GM18909 (cell line): ENCODE results near the gene VAMP5.
"Not testable (repeated sequence)": the region's sequence is repeated elsewhere in the genome, so short reads cannot be mapped to it uniquely, and the experiment has no call there.

ENCODE experiments used
- ATAC-seq: cut with Tn5 transposase; IDR thresholded peaks from one replicate; pipeline ENCODE4 v1.9.1; 2021; ENCODE audit warnings: mild to moderate bottlenecking; ENCODE audit not compliant: unreplicated experiment, poor library complexity

Gene VAMP5, protein sequence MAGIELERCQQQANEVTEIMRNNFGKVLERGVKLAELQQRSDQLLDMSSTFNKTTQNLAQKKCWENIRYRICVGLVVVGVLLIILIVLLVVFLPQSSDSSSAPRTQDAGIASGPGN

DNA sequence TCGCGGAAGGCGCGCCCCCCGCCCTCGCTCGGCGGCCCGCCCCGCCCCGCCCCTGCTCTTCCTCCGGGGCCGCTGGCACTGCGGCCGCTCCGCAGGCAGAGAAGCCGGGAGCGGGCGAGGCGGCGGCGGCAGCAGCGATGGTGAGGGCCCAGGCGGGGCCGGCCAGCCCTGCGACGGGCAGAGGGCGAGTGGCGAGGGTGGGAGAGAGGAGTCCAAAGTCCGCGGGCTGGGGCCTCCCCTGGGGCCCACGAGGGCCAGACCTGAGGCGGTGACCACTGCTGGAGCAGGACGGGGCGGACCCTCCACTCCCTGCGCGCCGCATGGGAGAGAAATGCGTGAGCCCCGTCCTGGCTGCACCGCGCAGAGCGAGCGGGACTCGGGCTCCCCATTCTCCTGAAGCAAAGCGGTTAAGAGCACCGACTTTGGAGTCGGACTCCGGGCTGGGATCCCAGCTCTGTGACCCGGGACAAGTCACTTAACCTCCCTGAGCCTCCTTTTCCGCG lies at the start of gene VAMP5:
Gene VAMP5 (plus strand): TSS at position 78 of the 503 bp plus-strand sequence. CDS start 60 bp downstream, at position 138.
- peak; percentile 18 for ATAC-seq

DNA sequence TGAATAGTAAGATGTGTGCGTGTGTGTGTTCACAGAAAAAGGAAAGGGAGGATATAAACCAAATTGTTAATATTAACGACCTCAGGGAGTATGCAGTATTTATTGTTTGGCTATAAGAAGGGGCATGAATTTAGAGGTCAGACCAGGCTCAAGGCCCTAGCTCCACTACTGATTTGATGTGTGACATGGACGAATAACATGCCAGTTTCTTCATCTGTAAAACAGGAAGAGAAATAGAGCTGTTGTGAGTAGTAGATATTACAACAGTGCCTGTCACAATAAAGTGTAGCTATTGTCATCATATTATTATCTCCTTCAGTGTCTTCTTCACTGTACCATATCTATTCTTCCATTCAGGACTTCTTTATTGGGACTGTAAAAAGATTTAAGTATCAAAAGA lies 49.4 kb upstream of the VAMP5 start:
- no peak for ATAC-seq

DNA sequence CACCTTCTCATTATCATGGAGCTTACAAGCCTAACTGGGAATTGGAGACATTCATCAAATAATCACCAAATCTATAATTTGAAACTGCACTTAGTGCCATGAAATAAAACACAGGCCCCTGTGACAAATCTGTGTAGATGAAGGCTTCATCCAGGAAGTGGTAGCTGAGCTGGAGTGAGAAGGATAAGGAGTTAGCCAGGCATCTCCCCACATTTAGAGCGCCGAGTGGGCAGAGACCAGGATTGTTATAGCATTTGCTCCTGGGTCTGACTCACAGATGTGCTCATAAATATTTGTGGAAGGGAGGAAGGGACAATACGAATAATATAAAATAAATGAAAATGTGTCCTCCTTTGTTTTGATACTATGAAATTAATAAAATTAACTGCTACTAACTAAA lies 47.8 kb upstream of the VAMP5 start:
- ATAC-seq = no peak

DNA sequence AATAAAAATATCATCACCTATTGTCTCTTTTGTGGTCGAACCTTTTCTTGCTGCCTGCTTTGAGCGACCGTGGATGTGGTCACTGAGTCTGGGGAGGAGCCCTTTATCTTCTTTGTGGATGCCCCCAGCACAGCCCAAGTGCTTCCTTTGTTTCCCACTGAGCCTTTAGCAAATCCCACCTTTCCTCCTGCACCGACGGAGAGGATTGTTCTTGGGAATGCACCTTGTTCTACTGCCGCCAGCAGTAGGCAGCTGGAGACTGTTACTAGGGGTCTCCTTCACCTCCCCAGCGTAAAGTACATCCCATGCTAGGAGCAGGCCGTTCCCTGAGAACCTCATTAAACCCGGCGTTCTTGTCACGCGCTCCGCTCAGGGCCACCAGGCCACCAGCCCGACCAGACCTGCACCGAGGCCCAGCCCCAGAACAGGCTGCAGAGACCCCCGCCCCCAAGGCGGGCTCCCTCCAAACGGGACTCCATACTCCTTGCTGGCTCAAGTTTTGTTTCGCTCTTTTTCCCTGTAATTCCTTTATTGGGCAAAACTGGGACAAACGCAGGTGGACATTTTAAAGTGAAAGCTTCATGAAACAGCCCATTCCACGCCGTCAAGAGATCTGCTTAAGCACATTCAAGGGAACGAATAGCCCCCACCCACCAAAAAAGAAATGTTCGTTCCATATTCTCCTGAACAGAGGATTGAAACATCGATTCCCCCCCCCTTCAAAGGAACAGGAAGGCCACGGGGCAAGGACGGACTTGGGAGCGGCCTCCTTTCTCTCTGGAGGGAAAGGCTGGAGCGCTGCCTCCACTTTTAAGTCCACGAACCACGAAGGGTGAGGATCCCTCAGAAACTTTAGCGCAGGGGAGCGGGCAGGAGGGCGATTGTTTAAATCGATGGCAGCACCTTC lies 46.4 kb upstream of the VAMP5 start:
- no peak for ATAC-seq

DNA sequence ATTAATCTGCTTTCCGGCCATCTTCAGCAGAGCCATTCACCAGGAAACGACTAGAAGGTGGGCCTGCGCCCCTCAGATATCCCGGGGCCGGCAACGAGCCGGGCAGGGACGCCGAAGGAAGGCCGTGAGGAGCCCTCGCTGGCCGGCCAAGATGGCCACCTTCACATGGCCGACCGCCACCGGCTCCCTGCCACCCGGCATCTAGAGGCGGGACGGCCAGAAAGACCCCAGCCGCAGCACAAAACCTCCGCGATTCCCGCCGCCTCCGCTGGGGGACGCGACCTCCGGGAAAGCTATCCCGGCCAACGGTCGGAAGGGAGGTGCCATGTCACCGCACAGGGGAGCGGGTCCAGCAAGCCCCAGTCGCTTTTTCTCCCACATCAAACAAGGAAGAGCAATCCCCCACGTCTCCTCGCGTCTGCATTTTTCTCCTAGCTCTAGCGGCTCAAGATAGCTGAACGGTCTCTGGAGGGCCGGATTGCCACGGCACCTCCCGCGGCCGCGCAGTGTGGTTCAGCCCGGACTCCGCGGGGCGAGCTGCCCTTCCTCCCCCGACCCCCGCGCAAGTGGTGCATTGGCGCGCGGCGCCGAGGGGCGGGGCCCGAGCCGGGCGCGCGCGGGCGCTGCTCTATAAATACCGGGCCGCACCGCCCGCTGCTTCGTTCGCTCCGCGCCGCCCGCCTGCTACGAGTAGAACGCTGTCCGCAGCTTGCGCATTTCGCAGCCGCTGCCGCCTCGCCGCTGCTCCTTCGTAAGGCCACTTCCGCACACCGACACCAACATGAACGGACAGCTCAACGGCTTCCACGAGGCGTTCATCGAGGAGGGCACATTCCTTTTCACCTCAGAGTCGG lies 45.5 kb upstream of the VAMP5 start, which contains the start of gene MAT2A:
Gene MAT2A (plus strand): TSS at position 662 of the 854 bp plus-strand sequence. CDS start 120 bp downstream, at position 782.
- peak; percentile 74 for ATAC-seq

DNA sequence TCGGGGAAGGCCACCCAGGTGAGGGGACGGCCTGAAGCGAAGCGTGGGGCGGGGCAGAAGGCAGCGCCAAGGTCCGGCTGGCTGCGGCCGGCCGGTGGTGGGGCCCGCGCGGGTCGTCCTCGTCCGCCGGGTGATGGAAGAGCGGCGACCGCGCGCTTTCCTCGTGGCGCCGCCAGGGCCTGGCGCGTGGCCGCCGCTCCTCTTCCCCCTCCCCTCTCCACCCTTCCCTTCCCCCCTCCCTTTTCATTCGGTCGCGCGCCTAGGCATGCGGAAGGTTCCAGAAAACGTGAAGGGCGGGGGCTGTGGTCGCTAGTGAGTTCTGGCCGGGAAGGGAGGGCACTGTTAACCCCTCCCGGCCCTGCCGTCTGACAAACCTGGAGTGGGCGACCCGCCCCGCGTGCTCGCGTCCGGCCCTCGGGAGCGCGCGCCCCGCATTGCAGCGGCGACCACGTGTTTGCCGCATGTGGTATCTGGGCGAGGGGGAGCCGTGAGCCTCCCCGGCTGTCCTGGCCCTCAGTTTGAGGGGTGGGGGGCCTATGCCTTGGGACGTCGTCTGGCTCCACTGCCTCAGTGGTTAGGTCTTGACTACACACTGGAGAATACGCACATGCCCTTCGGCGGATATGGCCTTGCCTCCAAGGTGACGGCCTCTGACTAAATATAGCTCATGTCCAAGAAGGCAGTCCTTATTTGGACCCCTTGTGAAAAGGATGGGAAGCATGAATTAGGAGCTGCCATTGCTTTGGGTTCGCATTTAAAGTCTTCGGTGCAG lies 44.7 kb upstream of the VAMP5 start:
- ATAC-seq = peak; percentile 36

DNA sequence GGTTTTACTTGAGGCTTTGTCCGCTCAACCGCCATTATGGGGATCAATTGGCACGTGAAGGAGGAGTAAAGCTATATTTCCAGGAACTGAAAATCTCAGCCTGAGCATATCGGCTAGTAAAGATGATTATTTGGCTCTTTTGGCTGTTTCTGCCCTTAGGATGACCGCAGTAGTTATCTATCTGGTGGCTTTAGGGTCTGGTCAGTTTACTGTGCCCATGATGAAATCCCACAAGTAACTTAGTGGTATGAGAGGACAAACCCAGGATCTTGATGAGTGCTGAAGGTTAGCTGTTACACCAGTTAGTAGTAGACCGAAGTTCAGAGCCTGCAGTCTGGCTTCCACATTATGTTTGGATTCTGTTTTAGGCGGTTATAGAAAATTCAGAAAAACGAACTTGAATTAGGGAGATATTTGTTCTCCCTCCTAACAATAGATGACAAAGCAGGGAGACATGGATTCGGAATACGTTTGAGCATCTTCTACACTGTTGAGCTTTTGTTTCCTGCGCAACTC lies 44.0 kb upstream of the VAMP5 start:
- ATAC-seq = no peak

DNA sequence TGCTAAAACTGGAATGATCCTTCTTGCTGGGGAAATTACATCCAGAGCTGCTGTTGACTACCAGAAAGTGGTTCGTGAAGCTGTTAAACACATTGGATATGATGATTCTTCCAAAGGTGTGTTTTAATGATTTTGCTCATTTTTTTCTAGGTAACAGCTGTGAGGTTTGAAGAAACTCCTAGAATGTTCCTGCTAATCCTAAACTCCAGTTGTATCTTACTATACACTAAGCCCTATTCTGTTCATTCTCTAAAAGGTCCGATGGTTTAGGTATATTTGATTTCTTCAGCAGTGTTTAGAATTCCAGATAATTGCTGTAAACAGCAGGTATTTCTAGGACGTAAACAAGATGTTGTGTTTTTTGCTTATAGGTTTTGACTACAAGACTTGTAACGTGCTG lies 43.0 kb upstream of the VAMP5 start:
- no peak for ATAC-seq

DNA sequence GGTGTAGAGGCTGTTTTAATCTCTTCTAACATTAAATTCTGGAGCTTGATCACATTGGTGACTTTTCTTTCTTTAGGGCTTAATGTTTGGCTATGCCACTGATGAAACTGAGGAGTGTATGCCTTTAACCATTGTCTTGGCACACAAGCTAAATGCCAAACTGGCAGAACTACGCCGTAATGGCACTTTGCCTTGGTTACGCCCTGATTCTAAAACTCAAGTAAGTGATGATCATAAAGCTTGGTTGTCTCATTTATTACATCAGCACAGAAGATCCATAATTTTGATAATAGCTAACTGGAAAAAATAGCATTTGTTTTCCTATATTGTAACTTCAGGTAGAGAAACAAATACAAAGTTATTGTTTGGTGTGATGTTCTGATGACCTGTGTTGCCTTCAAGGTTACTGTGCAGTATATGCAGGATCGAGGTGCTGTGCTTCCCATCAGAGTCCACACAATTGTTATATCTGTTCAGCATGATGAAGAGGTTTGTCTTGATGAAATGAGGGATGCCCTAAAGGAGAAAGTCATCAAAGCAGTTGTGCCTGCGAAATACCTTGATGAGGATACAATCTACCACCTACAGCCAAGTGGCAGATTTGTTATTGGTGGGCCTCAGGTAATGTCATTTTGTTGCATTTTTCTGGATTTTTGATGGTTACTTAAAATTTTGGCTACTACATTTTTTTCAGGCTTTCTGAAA lies 42.3 kb upstream of the VAMP5 start:
- no peak for ATAC-seq

DNA sequence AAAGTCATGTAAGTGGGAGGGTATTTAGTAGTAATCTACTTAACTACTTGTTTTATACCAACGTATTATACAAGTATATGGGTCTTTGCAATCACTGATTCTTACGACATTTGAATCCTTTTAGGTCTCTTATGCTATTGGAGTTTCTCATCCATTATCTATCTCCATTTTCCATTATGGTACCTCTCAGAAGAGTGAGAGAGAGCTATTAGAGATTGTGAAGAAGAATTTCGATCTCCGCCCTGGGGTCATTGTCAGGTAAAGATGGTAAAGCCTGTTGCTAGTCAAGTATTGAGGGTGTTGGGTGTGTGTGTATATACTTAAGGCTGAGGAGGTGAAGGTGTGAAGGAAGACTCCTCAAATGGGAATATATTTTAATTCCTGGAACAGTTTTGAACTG lies 41.5 kb upstream of the VAMP5 start:
- no peak for ATAC-seq

DNA sequence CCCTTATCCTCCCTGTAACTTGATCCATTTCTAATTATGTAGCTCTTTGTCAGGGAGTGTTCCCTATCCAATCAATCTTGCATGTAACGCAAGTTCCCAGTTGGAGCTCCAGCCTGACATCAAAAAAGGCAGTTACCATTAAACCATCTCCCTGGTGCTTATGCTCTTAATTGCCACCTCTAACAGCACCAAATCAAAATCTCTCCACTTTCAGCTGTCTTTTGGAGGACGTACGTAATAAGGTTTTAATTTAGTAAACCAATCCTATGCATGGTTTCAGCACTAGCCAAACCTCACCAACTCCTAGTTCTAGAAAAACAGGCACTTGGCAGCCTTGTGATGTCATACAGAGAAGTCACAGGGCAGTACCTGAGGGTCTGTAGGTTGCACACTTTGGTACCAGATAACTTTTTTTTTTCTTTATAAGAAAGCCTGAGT lies 40.0 kb upstream of the VAMP5 start:
- not testable (repeated sequence) for ATAC-seq

DNA sequence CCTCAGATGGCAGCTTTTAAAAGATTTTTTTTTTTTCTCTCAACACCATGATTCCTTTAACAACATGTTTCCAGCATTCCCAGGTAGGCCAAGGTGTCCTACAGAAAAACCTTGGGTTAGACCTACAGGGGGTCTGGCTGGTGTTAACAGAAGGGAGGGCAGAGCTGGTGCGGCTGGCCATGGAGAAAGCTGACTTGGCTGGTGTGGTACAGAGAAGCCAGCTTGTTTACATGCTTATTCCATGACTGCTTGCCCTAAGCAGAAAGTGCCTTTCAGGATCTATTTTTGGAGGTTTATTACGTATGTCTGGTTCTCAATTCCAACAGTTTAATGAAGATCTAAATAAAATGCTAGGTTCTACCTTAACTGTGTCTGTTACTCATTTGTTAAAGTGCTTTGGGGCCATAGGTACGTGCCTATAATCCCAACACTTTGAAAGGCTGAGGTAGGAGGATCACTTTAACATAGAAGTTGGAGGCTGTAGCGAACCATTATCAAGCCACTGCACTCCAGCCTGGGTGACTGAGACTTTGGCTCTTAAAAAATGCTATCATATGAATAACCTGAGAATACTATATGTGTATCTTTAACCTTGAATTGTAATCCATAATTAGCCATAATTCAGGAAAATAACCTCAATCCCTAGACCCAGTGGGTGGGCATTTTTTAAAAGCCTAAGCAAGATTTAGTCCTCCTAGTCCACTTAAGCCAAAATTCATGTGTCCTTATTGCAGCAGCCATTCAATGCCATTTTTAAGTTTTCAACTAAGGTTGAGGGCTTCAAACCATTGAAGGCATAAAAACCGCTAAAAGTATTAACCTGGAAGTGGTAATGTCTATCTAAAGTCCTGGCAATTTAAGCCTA lies 39.1 kb upstream of the VAMP5 start:
- ATAC-seq = not testable (repeated sequence)

DNA sequence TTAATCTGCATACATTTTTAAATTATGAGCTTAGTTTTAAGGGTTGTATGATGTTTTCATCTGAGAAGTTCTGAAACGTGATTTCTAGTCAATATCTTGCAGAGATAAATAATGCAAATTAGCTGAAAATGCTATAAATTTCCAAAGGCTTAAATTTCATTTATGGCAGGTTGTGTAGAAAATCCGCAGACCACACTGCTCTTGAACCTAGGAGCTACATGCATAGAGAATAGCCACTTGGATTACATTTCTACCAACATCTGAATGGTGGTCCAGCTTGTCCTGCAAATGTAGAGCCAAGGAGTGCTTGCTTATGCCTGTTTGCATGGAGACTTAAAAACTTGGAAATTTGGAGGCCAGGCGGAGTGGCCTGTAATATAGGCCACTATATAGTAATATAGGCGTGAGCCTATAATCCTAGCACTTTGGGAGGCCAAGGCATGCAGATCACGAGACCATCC lies 38.4 kb upstream of the VAMP5 start:
- no peak for ATAC-seq

DNA sequence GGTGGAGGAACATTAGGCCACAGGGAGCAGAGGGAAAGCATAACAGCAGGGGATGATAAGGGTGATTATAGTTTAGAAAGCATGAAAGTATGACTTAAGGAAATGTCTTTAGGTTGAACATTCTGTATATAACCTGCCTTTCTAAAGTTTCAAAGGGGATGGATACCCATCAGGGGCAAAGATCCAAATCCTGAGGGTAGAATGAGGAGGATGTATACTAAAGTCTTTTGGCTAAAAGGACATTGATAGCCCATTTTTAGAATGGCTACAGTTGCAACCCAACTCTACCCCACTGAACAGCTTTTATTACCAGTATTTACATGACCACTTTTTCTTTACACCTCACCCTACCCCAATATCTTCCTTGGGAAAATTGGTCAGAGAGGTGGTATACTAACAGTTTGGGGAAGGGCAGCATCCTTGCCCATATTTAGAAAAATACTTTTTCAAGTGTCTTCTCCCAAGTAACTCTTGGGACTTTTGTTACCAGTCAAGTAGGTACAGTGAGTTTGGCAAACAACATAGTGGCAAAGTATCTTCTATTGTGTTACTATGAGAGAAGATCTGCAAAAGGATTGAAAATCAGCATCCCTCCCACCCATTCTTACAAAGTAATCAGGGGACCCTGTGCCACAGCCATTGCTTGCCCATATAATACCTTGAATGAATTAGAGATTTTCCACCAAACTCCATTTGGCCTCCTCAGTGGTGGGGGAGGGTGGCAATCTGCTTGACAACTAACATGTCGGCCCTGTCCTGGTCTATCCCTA lies 37.0 kb upstream of the VAMP5 start:
- no peak for ATAC-seq

DNA sequence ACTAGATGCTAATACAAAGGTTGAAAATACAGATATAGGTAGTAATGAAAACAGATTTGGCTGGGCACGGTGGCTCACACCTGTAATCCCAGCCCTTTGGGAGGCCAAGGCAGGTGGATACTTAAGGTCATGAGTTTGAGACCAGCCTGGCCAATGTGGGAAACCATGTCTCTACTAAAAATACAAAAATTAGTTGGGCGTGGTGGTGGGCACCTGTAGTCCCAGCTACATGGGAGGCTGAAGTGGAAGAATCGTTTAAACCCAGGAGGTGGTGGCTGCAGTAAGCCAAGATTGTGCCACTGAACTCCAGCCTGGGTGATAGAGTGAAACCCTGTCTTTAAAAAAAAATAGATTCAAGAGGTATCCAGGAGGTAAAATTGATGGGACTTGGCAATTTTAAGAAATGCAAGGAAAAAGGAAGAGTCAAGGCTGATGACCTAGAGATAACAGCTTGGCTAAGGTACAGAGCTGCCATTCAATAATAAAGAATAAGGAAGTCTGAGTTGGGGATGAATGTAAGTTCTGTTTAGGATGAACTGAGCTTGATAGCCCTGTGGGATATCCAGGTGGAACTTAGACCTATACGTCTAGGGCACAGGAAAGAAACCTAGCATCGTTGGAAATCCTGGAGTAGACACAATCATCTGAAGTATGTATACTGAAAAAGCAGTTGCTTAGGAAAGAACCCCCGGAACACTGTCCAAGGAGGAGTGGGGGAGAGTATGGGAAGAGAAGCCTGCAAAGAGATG lies 36.2 kb upstream of the VAMP5 start:
- no peak for ATAC-seq

DNA sequence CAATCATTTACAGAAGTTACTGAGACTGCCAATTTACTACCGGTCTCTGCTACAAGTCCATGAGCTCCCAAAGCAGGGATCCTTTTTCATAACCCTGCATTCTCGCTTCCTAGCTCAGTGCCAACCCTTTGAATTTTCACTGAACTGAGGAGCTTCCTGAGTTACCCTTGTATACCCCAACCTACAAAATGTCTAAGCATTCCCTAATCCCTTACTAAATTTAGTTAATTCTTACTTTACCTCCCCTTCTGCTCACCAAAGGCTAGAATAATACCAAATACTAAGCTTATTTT lies 35.7 kb upstream of the VAMP5 start:
- ATAC-seq = no peak

DNA sequence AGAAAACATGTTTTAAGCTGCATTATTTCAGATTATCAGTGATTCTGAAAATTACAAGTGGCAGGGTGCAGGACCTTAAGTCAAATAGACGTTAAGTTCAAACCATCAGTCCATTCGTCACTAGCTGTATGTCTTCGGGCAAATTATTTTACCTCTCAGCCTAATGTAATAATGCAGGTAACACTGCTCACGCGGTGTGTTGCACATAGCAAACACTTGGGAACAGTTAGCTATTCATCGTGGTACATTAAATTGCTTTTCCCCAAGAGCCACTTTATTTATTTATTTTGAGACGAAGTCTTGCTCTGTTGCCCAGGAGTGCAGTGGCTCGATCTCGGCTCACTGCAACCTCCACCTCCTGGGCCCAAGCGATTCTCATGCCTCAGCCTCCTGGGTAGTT lies 35.1 kb upstream of the VAMP5 start:
- ATAC-seq = no peak
